Panc1 (cell line): Measurements from ENCODE around the gene PLA2G10.

Source experiments
- CTCF ChIP-seq: fragments of 450-650 bp; IDR thresholded peaks from 2 replicates; pipeline ENCODE4 v1.5.1; 2017; ENCODE audit warnings: mild to moderate bottlenecking
- POLR2AphosphoS5 ChIP-seq: IDR thresholded peaks from 2 replicates; pipeline ENCODE4 v1.6.1; 2012; ENCODE audit warnings: mild to moderate bottlenecking, low read depth, low read length, moderate library complexity
- REST ChIP-seq, 2 experiments: IDR thresholded peaks; 2 replicates each; pipeline ENCODE4 v1.6.1; 2011 to 2012; ENCODE audit warnings: low read depth in 2 of 2, control low read depth in 1 of 2, low read length in 1 of 2, mild to moderate bottlenecking in 1 of 2, moderate library complexity in 1 of 2; ENCODE audit not compliant: insufficient read depth in 1 of 2
- TCF7L2 ChIP-seq: IDR thresholded peaks from 2 replicates; pipeline ENCODE4 v1.6.1; 2011; ENCODE audit warnings: mild to moderate bottlenecking, low read depth, low read length, inconsistent platforms

- TF ChIP-seq CTCF, result no peak
- TF ChIP-seq POLR2AphosphoS5, result no peak
- TF ChIP-seq REST (IDR thresholded peaks at IDR 0.05; ENCODE audit: insufficient read depth in 1 of 2, low read depth in 2 of 2, low read length in 1 of 2), result no peak
- no peak for TF ChIP-seq TCF7L2
These were observed 65.1 kb downstream of the PLA2G10 start for GRCh38 chr16:14628806-14629611.
